GM10266 (cell line): ENCODE data around the gene SLC35E2B.
A peak's percentile ranks its signal among the peaks of the same experiment; 100 is the strongest.
"Not testable (repeated sequence)": the region's sequence is repeated elsewhere in the genome, so short reads cannot be mapped to it uniquely, and the experiment has no call there.

ENCODE experiments used
- DNase-seq: peaks from one replicate; pipeline ENCODE4 v3.0.0; 2012; ENCODE audit errors: extremely low spot score
- CTCF ChIP-seq: IDR thresholded peaks from 2 replicates; pipeline ENCODE4 v1.5.1; 2012; ENCODE audit warnings: mild to moderate bottlenecking, low read depth; ENCODE audit not compliant: control insufficient read depth, insufficient read depth; ENCODE audit errors: missing control alignments

The SLC35E2B gene

GRCh38 chr1:1692714-1693647 lies at the start of gene SLC35E2B:
Gene SLC35E2B (minus strand): TSS chr1:1692795. CDS start chr1:1676699, 16,096 bp downstream.
- peak; percentile 58 for DNase-seq

DNA sequence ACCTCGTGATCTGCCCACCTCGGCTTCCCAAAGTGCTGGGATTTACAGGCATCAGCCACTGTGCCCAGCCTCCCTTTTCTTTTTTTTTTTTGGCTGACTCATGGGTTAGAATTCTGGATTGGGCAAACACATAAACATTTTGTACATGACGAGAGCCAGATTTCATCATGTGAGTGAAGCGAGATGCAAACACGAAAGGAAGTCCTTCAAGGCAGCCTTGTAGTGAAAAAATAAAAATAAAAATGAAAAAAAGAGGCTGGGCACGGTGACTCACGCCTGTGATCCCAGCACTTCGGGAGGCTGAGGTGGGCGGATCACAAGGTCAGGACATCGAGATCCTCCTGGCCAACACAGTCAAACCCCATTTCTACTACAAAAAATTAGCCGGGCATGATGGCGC lies 48.4 kb upstream of the SLC35E2B start:
- DNase-seq, result not testable (repeated sequence)

DNA sequence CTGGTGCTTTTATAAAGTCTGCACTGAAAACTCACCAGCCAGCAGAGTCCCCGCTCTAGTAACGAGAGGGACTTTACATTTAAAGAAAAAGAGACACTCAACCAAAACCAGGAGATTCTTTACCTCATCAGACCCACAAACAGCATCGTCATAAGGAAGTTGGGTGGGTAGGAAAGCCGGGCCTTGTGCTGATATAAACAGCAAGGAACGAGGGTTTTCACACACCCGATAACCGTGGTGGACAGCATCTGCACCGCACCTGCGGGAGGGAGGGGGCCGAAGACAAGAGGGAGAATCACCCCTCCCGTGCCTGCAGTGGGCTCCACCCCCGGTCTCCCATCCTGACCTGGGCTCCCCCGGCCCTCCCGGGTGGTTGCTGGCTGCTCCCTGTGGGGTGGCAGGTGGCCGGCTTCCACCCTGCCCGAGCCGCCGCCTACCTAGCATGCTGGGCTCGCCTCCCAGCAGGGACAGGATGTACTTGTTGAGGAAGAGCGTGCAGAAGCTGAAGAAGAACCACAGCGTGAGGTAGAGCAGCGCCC lies 46.3 kb upstream of the SLC35E2B start:
- DNase-seq, result not testable (repeated sequence)

DNA sequence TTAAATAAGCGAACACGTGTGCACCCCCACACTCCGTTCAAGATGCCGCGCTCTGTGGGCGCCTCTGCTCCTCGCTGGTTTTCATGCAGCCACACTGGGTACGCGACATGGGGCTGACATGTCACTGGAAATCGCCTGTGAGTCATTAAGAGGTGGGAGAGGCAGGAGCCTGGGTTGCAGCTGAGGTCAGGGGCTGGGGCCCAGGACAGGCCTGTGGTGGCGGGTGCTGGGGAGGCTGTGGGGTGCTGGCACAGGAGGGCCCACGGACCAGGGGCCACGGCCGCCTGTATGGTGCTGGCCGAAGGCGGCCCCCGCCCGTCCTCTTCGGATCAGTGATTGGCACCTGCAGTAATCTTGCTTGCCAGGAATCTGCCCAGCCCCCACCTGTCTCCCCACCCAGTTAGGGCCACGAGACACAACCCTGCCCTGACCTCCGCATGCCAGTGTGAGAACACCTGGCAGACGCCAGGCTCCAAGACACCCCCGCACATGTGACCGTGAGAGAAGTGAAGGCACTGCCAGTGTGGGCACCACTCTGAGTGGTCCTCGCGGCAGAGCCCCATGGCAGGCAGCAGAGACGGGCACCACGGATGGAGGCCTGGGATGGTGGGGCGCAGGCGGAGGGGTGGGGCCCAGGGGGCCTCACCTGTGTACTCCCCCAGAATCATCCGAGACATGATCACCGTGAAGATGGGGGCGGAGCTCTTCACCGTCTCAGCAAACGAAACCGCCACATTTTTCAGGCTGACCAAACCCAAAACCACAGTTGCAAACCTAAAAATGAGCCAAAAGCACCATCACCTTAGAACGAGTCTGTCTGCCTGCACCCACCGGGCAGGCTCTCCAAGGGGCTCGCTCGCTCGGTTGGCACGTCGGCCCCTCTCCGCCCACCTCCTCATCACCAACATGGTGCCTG lies 45.3 kb upstream of the SLC35E2B start:
- not testable (repeated sequence) for DNase-seq

GRCh38 chr1:1732381-1732780 lies 39.8 kb upstream of the SLC35E2B start:
- no peak for TF ChIP-seq CTCF
- DNase-seq, result no peak

GRCh38 chr1:1730870-1731269 lies 38.3 kb upstream of the SLC35E2B start:
- DNase-seq, result no peak
- no peak for TF ChIP-seq CTCF

DNA sequence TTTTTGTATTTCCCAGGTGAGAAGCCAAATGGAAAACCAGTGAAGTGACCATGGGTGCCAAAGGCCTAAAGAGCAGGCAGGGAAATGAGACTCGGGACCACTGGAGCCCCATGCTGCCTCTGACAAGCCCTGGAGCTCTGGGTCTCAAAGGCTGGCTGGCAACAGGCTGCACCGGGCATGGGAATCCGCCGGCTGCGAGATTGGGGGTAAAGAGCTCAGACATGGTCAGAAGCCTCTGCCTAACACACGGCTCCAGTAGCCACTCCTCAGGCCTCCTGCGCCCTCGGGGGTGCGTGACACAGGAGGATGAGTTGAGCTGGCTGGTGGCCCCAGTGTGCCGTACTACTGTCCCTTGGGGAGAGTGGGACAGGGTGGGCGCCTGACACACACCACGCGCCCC lies 37.6 kb upstream of the SLC35E2B start:
- not testable (repeated sequence) for DNase-seq

GRCh38 chr1:1729116-1729816 lies 36.7 kb upstream of the SLC35E2B start:
- DNase-seq, result not testable (repeated sequence)

- not testable (repeated sequence) for DNase-seq
Measured at GRCh38 chr1:1728308-1729005, 35.9 kb upstream of the SLC35E2B start.

DNA sequence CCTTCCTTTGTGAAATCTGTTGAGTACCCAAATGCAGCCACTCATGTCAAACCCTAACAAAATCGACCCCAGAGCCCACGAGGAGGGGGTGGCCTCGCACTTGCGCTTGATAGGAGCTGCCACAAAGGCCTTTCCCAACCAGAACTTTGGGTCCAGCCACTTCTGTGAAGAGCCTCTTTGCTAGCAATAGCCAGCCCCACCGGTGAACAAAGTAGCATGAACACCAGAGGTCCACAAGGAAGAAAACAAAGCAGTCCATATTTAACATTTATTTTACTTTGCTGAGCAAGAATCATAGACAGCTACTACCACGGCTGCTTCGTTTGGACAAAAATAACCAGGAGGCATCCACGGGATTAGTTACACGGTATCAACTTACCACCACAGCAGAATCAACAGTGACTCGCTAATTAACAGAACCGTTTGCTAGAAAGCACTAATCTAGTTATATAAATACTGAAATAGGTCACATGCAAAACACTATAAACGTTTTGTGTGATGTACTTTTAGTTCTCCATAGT lies 34.6 kb upstream of the SLC35E2B start:
- not testable (repeated sequence) for DNase-seq

GRCh38 chr1:1726088-1726487 lies 33.5 kb upstream of the SLC35E2B start:
- not testable (repeated sequence) for DNase-seq

DNA sequence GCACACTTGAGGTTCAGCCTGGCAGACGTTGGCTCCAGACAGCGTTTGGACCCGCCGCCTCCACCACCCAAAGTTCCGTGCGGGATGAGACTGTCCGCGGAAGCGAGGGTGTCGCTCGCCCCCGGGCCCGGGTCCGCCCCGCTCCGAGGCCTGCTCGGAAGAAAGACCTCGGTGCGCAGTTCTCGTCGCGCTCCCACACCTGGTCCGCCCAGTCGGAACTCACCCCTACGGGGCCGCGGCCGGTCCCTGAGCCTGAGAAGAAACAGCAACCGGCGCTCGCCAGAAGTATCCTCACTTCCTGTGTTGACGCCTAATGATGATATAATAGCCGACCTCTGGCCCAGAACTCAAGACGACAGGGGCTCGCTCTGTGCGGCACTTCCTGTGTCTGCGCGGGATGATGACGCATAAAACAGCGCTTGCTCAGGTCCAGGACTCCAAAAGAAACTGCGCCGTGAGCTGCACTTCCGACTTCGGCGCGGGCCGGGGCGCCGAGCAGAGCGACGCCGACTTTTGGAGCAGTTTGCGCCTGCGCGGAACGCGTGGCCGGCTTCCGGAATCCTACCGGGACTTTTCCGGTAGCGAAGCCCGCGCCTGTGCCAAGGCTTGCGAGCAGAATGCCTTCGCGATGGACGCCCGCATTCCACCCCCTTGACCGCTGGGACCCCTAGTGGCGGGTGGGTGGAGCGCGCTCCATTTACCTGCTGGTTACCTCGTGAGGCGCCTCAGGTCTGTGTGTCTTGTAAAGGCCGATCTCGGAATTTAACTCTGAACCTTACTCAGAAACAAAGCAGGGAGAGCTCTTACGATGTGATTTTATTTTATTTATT lies 31.7 kb upstream of the SLC35E2B start, which contains the start of gene CDK11A:
Gene CDK11A (minus strand): TSS at position 323 of the 830 bp plus-strand sequence. CDS start 1,539 bp downstream, outside the sequence.
- DNase-seq, result peak; percentile 85
